ENCODE data around the gene RALGAPA1. TPM values are rescaled to one million over a fixed set of nuclear protein-coding genes. Genes with fewer than 3 reads are reported as not detected.
"Not testable (repeated sequence)": the region's sequence is repeated elsewhere in the genome, so short reads cannot be mapped to it uniquely, and the experiment has no call there.

Gene RALGAPA1
- total RNA-seq, 1 donor from 2014 or later: 57.4 TPM

DNA sequence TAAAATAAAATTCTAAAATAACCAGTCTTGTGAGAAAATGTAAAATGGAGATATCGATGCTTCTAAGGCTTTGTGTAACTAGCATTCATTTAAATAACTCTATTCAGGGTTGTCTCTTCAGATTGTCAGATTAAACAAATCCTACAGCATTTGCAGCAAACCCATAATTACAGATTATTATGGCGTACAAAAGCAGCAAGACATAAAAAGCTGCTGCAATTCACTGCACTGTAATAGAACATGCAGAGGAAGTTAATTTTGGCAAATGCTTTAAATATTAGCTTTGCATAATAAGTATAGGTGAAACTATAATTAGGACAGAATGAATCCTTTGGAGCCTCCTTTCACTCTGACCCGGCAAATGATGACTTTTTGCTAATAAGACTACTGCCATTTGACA, 176.8 kb downstream of the RALGAPA1 start:
- Mint-ChIP-seq H3K9me3 (no peaks in the 10 kb centered on the region), H3K4me3 (no peak overlapping the region), H3K36me3 (ENCODE audit: low read depth) (peaks cover 51% of the 10 kb centered on the region), H3K27ac (no peak overlapping the region), H3K27me3 (no peaks in the 10 kb centered on the region), H3K4me1 (peaks cover 2% of the 10 kb centered on the region)
- TF ChIP-seq, protein P1, sequence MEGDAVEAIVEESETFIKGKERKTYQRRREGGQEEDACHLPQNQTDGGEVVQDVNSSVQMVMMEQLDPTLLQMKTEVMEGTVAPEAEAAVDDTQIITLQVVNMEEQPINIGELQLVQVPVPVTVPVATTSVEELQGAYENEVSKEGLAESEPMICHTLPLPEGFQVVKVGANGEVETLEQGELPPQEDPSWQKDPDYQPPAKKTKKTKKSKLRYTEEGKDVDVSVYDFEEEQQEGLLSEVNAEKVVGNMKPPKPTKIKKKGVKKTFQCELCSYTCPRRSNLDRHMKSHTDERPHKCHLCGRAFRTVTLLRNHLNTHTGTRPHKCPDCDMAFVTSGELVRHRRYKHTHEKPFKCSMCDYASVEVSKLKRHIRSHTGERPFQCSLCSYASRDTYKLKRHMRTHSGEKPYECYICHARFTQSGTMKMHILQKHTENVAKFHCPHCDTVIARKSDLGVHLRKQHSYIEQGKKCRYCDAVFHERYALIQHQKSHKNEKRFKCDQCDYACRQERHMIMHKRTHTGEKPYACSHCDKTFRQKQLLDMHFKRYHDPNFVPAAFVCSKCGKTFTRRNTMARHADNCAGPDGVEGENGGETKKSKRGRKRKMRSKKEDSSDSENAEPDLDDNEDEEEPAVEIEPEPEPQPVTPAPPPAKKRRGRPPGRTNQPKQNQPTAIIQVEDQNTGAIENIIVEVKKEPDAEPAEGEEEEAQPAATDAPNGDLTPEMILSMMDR (IDR thresholded peaks at IDR 0.05): no peak
- DNase-seq (no peak), ATAC-seq (ENCODE audit: low read depth) (no peak)
- ChIA-PET CTCF (no interaction called here), POLR2A (no interaction called here)
- intact Hi-C loops (cut with micrococcal nuclease): no loop called here

- ChIA-PET CTCF (no interaction called here), POLR2A (no interaction called here)
- no peak for ATAC-seq (ENCODE audit: low read depth)
- intact Hi-C loops (cut with micrococcal nuclease): no loop called here
- no peaks in the 10 kb centered on the region for H3K9me3 Mint-ChIP-seq
- H3K27me3 Mint-ChIP-seq: no peaks in the 10 kb centered on the region
- peaks cover 2% of the 10 kb centered on the region for H3K4me1 Mint-ChIP-seq
- TF ChIP-seq, protein P1 (IDR thresholded peaks at IDR 0.05): no peak
- no peak overlapping the region for H3K4me3 Mint-ChIP-seq
- no peak overlapping the region for H3K27ac Mint-ChIP-seq
- peaks cover 47% of the 10 kb centered on the region for H3K36me3 Mint-ChIP-seq (ENCODE audit: low read depth)
- no peak for DNase-seq
Measured at GRCh38 chr14:35631071-35631805, 177.9 kb downstream of the RALGAPA1 start.

GRCh38 chr14:35628989-35629388, 180.1 kb downstream of the RALGAPA1 start:
- TF ChIP-seq, protein P1 (IDR thresholded peaks at IDR 0.05): no peak
- POLR2A ChIA-PET: no interaction called here
- ATAC-seq (ENCODE audit: low read depth): no peak
- Mint-ChIP-seq H3K27ac (no peak overlapping the region), H3K4me3 (no peak overlapping the region), H3K4me1 (peaks cover 2% of the 10 kb centered on the region), H3K9me3 (no peaks in the 10 kb centered on the region), H3K36me3 (ENCODE audit: low read depth) (peaks cover 48% of the 10 kb centered on the region), H3K27me3 (no peaks in the 10 kb centered on the region)
- no peak for DNase-seq
- intact Hi-C loops (cut with micrococcal nuclease): no loop called here
- CTCF ChIA-PET: no interaction called here

GRCh38 chr14:35626947-35627346, 182.1 kb downstream of the RALGAPA1 start:
- ATAC-seq (ENCODE audit: low read depth); H3K4me3 Mint-ChIP-seq; DNase-seq; H3K9me3 Mint-ChIP-seq; intact Hi-C loops (cut with micrococcal nuclease); H3K27me3 Mint-ChIP-seq; POLR2A ChIA-PET; CTCF ChIA-PET; H3K27ac Mint-ChIP-seq; H3K4me1 Mint-ChIP-seq: not testable (repeated sequence)
- peaks cover 54% of the 10 kb centered on the region for H3K36me3 Mint-ChIP-seq (ENCODE audit: low read depth)

DNA sequence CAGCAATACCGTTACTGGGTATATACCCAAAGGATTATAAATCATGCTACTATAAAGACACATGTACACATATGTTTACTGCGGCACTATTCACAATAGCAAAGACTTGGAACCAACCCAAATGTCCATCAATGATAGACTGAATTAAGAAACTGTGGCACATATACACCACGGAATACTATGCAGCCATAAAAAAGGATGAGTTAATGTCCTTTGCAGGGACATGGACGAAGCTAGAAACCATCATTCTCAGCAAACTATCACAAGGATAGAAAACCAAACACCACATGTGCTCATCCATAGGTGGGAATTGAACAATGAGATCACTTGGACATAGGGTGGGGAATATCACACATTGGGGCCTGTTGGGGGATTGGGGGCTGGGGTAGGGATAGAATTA, 187.1 kb downstream of the RALGAPA1 start:
- H3K27me3 Mint-ChIP-seq; H3K9me3 Mint-ChIP-seq; POLR2A ChIA-PET; H3K4me1 Mint-ChIP-seq; DNase-seq; intact Hi-C loops (cut with micrococcal nuclease); H3K4me3 Mint-ChIP-seq; CTCF ChIA-PET; H3K27ac Mint-ChIP-seq; ATAC-seq (ENCODE audit: low read depth): not testable (repeated sequence)
- H3K36me3 Mint-ChIP-seq (ENCODE audit: low read depth): peaks cover 70% of the 10 kb centered on the region

DNA sequence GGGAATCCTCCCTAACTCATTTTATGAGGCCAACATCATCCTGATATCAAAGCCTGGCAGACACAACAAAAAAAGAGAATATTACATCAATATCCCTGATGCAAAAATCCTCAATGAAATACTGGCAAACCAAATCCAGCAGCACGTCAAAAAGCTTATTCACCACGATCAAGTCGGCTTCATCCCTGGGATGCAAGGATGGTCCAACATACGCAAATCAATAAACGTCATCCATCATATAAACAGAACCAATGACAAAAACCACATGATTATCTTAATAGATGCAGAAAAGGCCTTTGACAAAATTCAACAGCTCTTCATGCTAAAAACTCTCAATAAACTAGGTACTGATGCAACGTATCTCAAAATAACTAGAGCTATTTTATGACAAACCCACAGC, 189.1 kb downstream of the RALGAPA1 start:
- not testable (repeated sequence) for H3K27me3 Mint-ChIP-seq, H3K9me3 Mint-ChIP-seq

GRCh38 chr14:35619461-35619860, 189.6 kb downstream of the RALGAPA1 start:
- H3K27me3 Mint-ChIP-seq; POLR2A ChIA-PET; DNase-seq; H3K4me3 Mint-ChIP-seq; CTCF ChIA-PET; H3K27ac Mint-ChIP-seq; H3K4me1 Mint-ChIP-seq; intact Hi-C loops (cut with micrococcal nuclease); H3K9me3 Mint-ChIP-seq; ATAC-seq (ENCODE audit: low read depth): not testable (repeated sequence)
- H3K36me3 Mint-ChIP-seq (ENCODE audit: low read depth): peaks cover 69% of the 10 kb centered on the region

More for the DNA sequence above, 189.1 kb downstream of the RALGAPA1 start:
- peaks cover 70% of the 10 kb centered on the region for H3K36me3 Mint-ChIP-seq (ENCODE audit: low read depth)
- H3K4me1 Mint-ChIP-seq; ATAC-seq (ENCODE audit: low read depth); H3K4me3 Mint-ChIP-seq; CTCF ChIA-PET; DNase-seq; H3K27ac Mint-ChIP-seq; intact Hi-C loops (cut with micrococcal nuclease); POLR2A ChIA-PET: not testable (repeated sequence)
